Ishikawa (cell line): Measurements from ENCODE around the gene RFNG.

Source experiments
- CEBPB ChIP-seq: IDR thresholded peaks from 2 replicates; pipeline ENCODE4 v1.6.1; 2012
- CREB1 ChIP-seq: IDR thresholded peaks from 2 replicates; pipeline ENCODE4 v1.6.1; 2012; ENCODE audit warnings: low read depth
- EGR1 ChIP-seq: IDR thresholded peaks from 2 replicates; pipeline ENCODE4 v1.6.1; 2012
- EP300 ChIP-seq: IDR thresholded peaks from 2 replicates; pipeline ENCODE4 v1.6.1; 2012; ENCODE audit warnings: borderline replicate concordance
- FOXM1 ChIP-seq: IDR thresholded peaks from 2 replicates; pipeline ENCODE4 v1.6.1; 2012; ENCODE audit warnings: low read depth, borderline replicate concordance
- MAX ChIP-seq: IDR thresholded peaks from 2 replicates; pipeline ENCODE4 v1.6.1; 2012
- NFIC ChIP-seq: IDR thresholded peaks from 2 replicates; pipeline ENCODE4 v1.6.1; 2012
- RAD21 ChIP-seq: IDR thresholded peaks from 2 replicates; pipeline ENCODE4 v1.6.1; 2012; ENCODE audit warnings: low read depth
- REST ChIP-seq: IDR thresholded peaks from 2 replicates; pipeline ENCODE4 v1.6.1; 2012; ENCODE audit warnings: low read depth, mild to moderate bottlenecking
- TAF1 ChIP-seq: IDR thresholded peaks from 2 replicates; pipeline ENCODE4 v1.6.1; 2012; ENCODE audit warnings: low read depth, mild to moderate bottlenecking
- TCF12 ChIP-seq: IDR thresholded peaks from 2 replicates; pipeline ENCODE4 v1.6.1; 2012; ENCODE audit warnings: low read depth
- TEAD4 ChIP-seq: IDR thresholded peaks from 2 replicates; pipeline ENCODE4 v1.6.1; 2012
- USF1 ChIP-seq: IDR thresholded peaks from 2 replicates; pipeline ENCODE4 v1.6.1; 2012
- YY1 ChIP-seq: IDR thresholded peaks from 2 replicates; pipeline ENCODE4 v1.6.1; 2012; ENCODE audit warnings: low read depth
- ZBTB7A ChIP-seq: IDR thresholded peaks from 2 replicates; pipeline ENCODE4 v1.6.1; 2012; ENCODE audit warnings: low read depth

Gene RFNG

GRCh38 chr17:82077617-82078358 lies 26.2 kb upstream of the RFNG start:
- TF ChIP-seq CEBPB (no peak), CREB1 (no peak), YY1 (no peak), USF1 (no peak), RAD21 (no peak), EGR1 (no peak), TEAD4 (no peak), TAF1 (no peak), TCF12 (no peak), FOXM1 (no peak), EP300 (no peak), REST (no peak), MAX (no peak), ZBTB7A (no peak), NFIC (no peak)

GRCh38 chr17:82076785-82077591 lies 25.4 kb upstream of the RFNG start:
- TF ChIP-seq FOXM1: no peak
- TF ChIP-seq NFIC: no peak
- TF ChIP-seq TAF1: no peak
- TF ChIP-seq TCF12: no peak
- TF ChIP-seq REST: no peak
- no peak for TF ChIP-seq CEBPB
- no peak for TF ChIP-seq ZBTB7A
- no peak for TF ChIP-seq USF1
- TF ChIP-seq EGR1: no peak
- no peak for TF ChIP-seq CREB1
- TF ChIP-seq YY1: no peak

GRCh38 chr17:82076018-82076784 lies 24.6 kb upstream of the RFNG start:
- TF ChIP-seq REST (no peak), RAD21 (no peak), USF1 (no peak), NFIC (no peak), EGR1 (no peak), EP300 (no peak), CEBPB (no peak), TCF12 (no peak), TEAD4 (no peak), YY1 (no peak)
